Thymus (tissue), 11 donors: ENCODE measurements around the gene ITPK1. TPM values are rescaled to one million over a fixed set of nuclear protein-coding genes. Genes with fewer than 3 reads are reported as not detected.
"Not testable (repeated sequence)": the region's sequence is repeated elsewhere in the genome, so short reads cannot be mapped to it uniquely, and the experiment has no call there.

Experiments
- DNase-seq, 9 donors: peaks; one replicate each; pipeline ENCODE4 v3.0.0-alpha.2; 2013; ENCODE audit warnings: low spot score in 9 of 9, low read depth in 6 of 9, missing footprints in 1 of 9
- H3K27ac ChIP-seq, 2 donors: one replicate each; pipeline ENCODE4 v1.5.1; 2013; ENCODE audit warnings: control low read depth in 1 of 2, low read depth in 1 of 2, low read length in 1 of 2, mild to moderate bottlenecking in 1 of 2, moderate library complexity in 1 of 2
- H3K27me3 ChIP-seq, 2 donors: one replicate each; pipeline ENCODE4 v1.5.1; 2013; ENCODE audit warnings: low read length in 1 of 2; ENCODE audit not compliant: control insufficient read depth in 2 of 2, insufficient read depth in 1 of 2
- H3K36me3 ChIP-seq, 2 donors: one replicate each; pipeline ENCODE4 v1.5.1; 2013; ENCODE audit warnings: low read length in 1 of 2, mild to moderate bottlenecking in 1 of 2, moderate library complexity in 1 of 2; ENCODE audit not compliant: control insufficient read depth in 2 of 2, insufficient read depth in 2 of 2
- H3K4me1 ChIP-seq, 2 donors: one replicate each; pipeline ENCODE4 v1.5.1; 2013; ENCODE audit warnings: low read length in 2 of 2; ENCODE audit not compliant: control insufficient read depth in 2 of 2, insufficient read depth in 2 of 2
- H3K4me3 ChIP-seq, 2 donors: one replicate each; pipeline ENCODE4 v1.5.1; 2013; ENCODE audit warnings: low read length in 2 of 2, control low read depth in 1 of 2, mild to moderate bottlenecking in 1 of 2
- H3K9me3 ChIP-seq, 2 donors: one replicate each; pipeline ENCODE4 v1.5.1; 2013; ENCODE audit warnings: low read length in 1 of 2, mild to moderate bottlenecking in 1 of 2; ENCODE audit not compliant: control insufficient read depth in 2 of 2, insufficient read depth in 1 of 2
- WGBS: extraction: QIAGEN DNeasy Blood & Tissue Kit; methylation state at CpG from one replicate; pipeline ENCODE4 v1.1.7; 2013; 5-methylcytosine and 5-hydroxymethylcytosine counted together
- polyA plus RNA-seq: library from polyadenylated mRNA; stranded (reverse); fragments of 200-250 nt; gene quantifications from one replicate; pipeline ENCODE4 v1.2.3, GENCODE V29; 2013
- total RNA-seq: library from RNA; stranded (reverse); fragments of 120-200 nt; gene quantifications from one replicate; pipeline ENCODE4 v1.2.4, GENCODE V29; 2013
- donor health status: healthy.

Gene ITPK1
- total and polyA plus RNA-seq, 2 donors: 9.5 to 20.9 TPM

GRCh38 chr14:93133464-93133863, 17.7 kb upstream of the ITPK1 start:
- Histone ChIP-seq H3K9me3 (no peaks in the 10 kb centered on the region), H3K27ac (no peak overlapping the region), H3K4me3 (no peak overlapping the region), H3K36me3 (no peaks in the 10 kb centered on the region), H3K27me3 (peaks cover 0 to 8% of the 10 kb centered on the region in 2 donors), H3K4me1 (no peaks in the 10 kb centered on the region)
- WGBS: 92% methylated on average over 8 of the region's 8 CpGs
- no peak for DNase-seq

GRCh38 chr14:93132472-93133065, 16.8 kb upstream of the ITPK1 start:
- 77% methylated on average over 8 of the region's 8 CpGs for WGBS
- no peak overlapping the region for H3K27ac ChIP-seq
- peaks cover 0 to 8% of the 10 kb centered on the region in 2 donors for H3K27me3 ChIP-seq
- H3K36me3 ChIP-seq: no peaks in the 10 kb centered on the region
- no peaks in the 10 kb centered on the region for H3K9me3 ChIP-seq
- DNase-seq: peak in 2 of 9 donors; percentile 17 to 36
- no peaks in the 10 kb centered on the region for H3K4me1 ChIP-seq
- H3K4me3 ChIP-seq: no peak overlapping the region

- not testable (repeated sequence) for H3K36me3 ChIP-seq, H3K4me1 ChIP-seq, DNase-seq, H3K9me3 ChIP-seq, H3K27me3 ChIP-seq, H3K27ac ChIP-seq, H3K4me3 ChIP-seq
- 97% methylated on average over 5 of the region's 5 CpGs for WGBS
Measured at GRCh38 chr14:93131257-93131820, 15.6 kb upstream of the ITPK1 start.

- no peak for DNase-seq
- Histone ChIP-seq H3K9me3 (no peaks in the 10 kb centered on the region), H3K27ac (no peak overlapping the region), H3K4me1 (no peaks in the 10 kb centered on the region), H3K4me3 (no peak overlapping the region), H3K27me3 (peaks cover 0 to 8% of the 10 kb centered on the region in 2 donors), H3K36me3 (no peaks in the 10 kb centered on the region)
- WGBS: 83% methylated on average over 3 of the region's 3 CpGs
Measured at GRCh38 chr14:93128725-93129459, 13.2 kb upstream of the ITPK1 start.

GRCh38 chr14:93126111-93126510, 10.4 kb upstream of the ITPK1 start:
- H3K9me3 ChIP-seq: no peaks in the 10 kb centered on the region
- H3K27me3 ChIP-seq: peaks cover 0 to 8% of the 10 kb centered on the region in 2 donors
- H3K36me3 ChIP-seq: no peaks in the 10 kb centered on the region
- WGBS: 97% methylated on average over 9 of the region's 9 CpGs
- no peak overlapping the region for H3K27ac ChIP-seq
- H3K4me1 ChIP-seq: no peaks in the 10 kb centered on the region
- H3K4me3 ChIP-seq: no peak overlapping the region
- DNase-seq: no peak

GRCh38 chr14:93122826-93123225, 7.1 kb upstream of the ITPK1 start:
- Histone ChIP-seq H3K27me3 (no peaks in the 10 kb centered on the region), H3K4me3 (no peak overlapping the region), H3K4me1 (no peaks in the 10 kb centered on the region), H3K9me3 (no peaks in the 10 kb centered on the region), H3K36me3 (no peaks in the 10 kb centered on the region), H3K27ac (no peak overlapping the region)
- 96% methylated on average over 6 of the region's 6 CpGs for WGBS
- no peak for DNase-seq

- WGBS: 93% methylated on average over 5 of the region's 5 CpGs
- Histone ChIP-seq H3K4me1 (peaks cover 6% of the 10 kb centered on the region in 2 donors), H3K36me3 (no peaks in the 10 kb centered on the region), H3K4me3 (no peak overlapping the region), H3K27ac (no peak overlapping the region), H3K27me3 (no peaks in the 10 kb centered on the region), H3K9me3 (no peaks in the 10 kb centered on the region)
- no peak for DNase-seq
Measured at GRCh38 chr14:93121030-93121834, 5.5 kb upstream of the ITPK1 start.

GRCh38 chr14:93120517-93120916, 4.8 kb upstream of the ITPK1 start:
- no peaks in the 10 kb centered on the region for H3K9me3 ChIP-seq
- peaks cover 6 to 7% of the 10 kb centered on the region in 2 donors for H3K4me1 ChIP-seq
- DNase-seq: no peak
- no peak overlapping the region for H3K4me3 ChIP-seq
- H3K36me3 ChIP-seq: no peaks in the 10 kb centered on the region
- 61% methylated on average over 4 of the region's 4 CpGs for WGBS
- H3K27me3 ChIP-seq: no peaks in the 10 kb centered on the region
- H3K27ac ChIP-seq: no peak overlapping the region
